ENCODE results near the gene CLEC17A. TPM values are rescaled to one million over a fixed set of nuclear protein-coding genes. Genes with fewer than 3 reads are reported as not detected.

Gene CLEC17A
- total and polyA plus RNA-seq, 2 experiments from 2014 or later, result not detected

GRCh38 chr19:14649020-14649419, 66.1 kb downstream of the CLEC17A start:
- Histone ChIP-seq H3K4me1 (ENCODE audit: insufficient read depth) (no peaks in the 10 kb centered on the region), H4K20me1 (ENCODE audit: insufficient read depth, poor library complexity, severe bottlenecking) (no peaks in the 10 kb centered on the region), H3K9me2 (replicated peaks; ENCODE audit: insufficient read depth) (no peaks in the 10 kb centered on the region), H3K79me2 (no peaks in the 10 kb centered on the region), H3K27ac (no peak overlapping the region), H3K4me3 (no peak overlapping the region), H3K9me3 (ENCODE audit: low read depth) (no peaks in the 10 kb centered on the region), H3K36me3 (replicated peaks; ENCODE audit: insufficient read depth, low read depth) (no peaks in the 10 kb centered on the region), H3K27me3 (no peaks in the 10 kb centered on the region), H3K4me2 (no peak overlapping the region), H2AFZ (no peak overlapping the region)
- 74% methylated on average over 2 of the region's 4 CpGs for WGBS (ENCODE audit: low lambda C conversion rate, missing lambda C conversion rate)
- DNase-seq (ENCODE audit: low spot score), result no peak
- TF ChIP-seq EZH2 (IDR thresholded peaks at IDR 0.05; ENCODE audit: borderline replicate concordance) (no peak), EZH2phosphoT487 (IDR thresholded peaks at IDR 0.05; ENCODE audit: low read depth, severe bottlenecking, unreplicated experiment) (no peak), CTCF (IDR thresholded peaks at IDR 0.05; ENCODE audit: poor library complexity) (no peak)

- no peaks in the 10 kb centered on the region for H3K36me3 ChIP-seq (replicated peaks; ENCODE audit: insufficient read depth, low read depth)
- no peaks in the 10 kb centered on the region for H3K79me2 ChIP-seq
- H3K4me3 ChIP-seq, result no peak overlapping the region
- DNase-seq (ENCODE audit: low spot score), result no peak
- H3K9me2 ChIP-seq (replicated peaks; ENCODE audit: insufficient read depth), result no peaks in the 10 kb centered on the region
- H3K4me1 ChIP-seq (ENCODE audit: insufficient read depth), result no peaks in the 10 kb centered on the region
- no peak overlapping the region for H3K4me2 ChIP-seq
- no peak overlapping the region for H2AFZ ChIP-seq
- H3K27ac ChIP-seq, result no peak overlapping the region
- TF ChIP-seq CTCF (IDR thresholded peaks at IDR 0.05; ENCODE audit: poor library complexity) (no peak), EZH2 (IDR thresholded peaks at IDR 0.05; ENCODE audit: borderline replicate concordance) (no peak), EZH2phosphoT487 (IDR thresholded peaks at IDR 0.05; ENCODE audit: low read depth, severe bottlenecking, unreplicated experiment) (no peak)
- H4K20me1 ChIP-seq (ENCODE audit: insufficient read depth, poor library complexity, severe bottlenecking), result no peaks in the 10 kb centered on the region
- WGBS (ENCODE audit: low lambda C conversion rate, missing lambda C conversion rate), result no CpG with 5 or more reads among the region's 2 CpGs
- H3K27me3 ChIP-seq, result no peaks in the 10 kb centered on the region
- H3K9me3 ChIP-seq (ENCODE audit: low read depth), result no peaks in the 10 kb centered on the region
Measured at GRCh38 chr19:14650161-14650560, 67.3 kb downstream of the CLEC17A start.

- H2AFZ ChIP-seq, result no peak overlapping the region
Measured at GRCh38 chr19:14654786-14655560, 72.1 kb downstream of the CLEC17A start.

More at GRCh38 chr19:14654786-14655560, 72.1 kb downstream of the CLEC17A start:
- H3K9me3 ChIP-seq (ENCODE audit: low read depth), result no peaks in the 10 kb centered on the region
- no peaks in the 10 kb centered on the region for H3K4me1 ChIP-seq (ENCODE audit: insufficient read depth)
- no peak overlapping the region for H3K4me3 ChIP-seq
- no peak overlapping the region for H3K4me2 ChIP-seq
- WGBS (ENCODE audit: low lambda C conversion rate, missing lambda C conversion rate), result 52% methylated on average over 7 of the region's 7 CpGs
- no peaks in the 10 kb centered on the region for H3K79me2 ChIP-seq
- no peak overlapping the region for H3K27ac ChIP-seq
- TF ChIP-seq EZH2phosphoT487 (IDR thresholded peaks at IDR 0.05; ENCODE audit: low read depth, severe bottlenecking, unreplicated experiment), result no peak
- TF ChIP-seq EZH2 (IDR thresholded peaks at IDR 0.05; ENCODE audit: borderline replicate concordance), result no peak
- no peak for TF ChIP-seq CTCF (IDR thresholded peaks at IDR 0.05; ENCODE audit: poor library complexity)
- H3K9me2 ChIP-seq (replicated peaks; ENCODE audit: insufficient read depth), result no peaks in the 10 kb centered on the region
- H4K20me1 ChIP-seq (ENCODE audit: insufficient read depth, poor library complexity, severe bottlenecking), result no peaks in the 10 kb centered on the region
- no peak for DNase-seq (ENCODE audit: low spot score)
- no peaks in the 10 kb centered on the region for H3K27me3 ChIP-seq
- H3K36me3 ChIP-seq (replicated peaks; ENCODE audit: insufficient read depth, low read depth), result no peaks in the 10 kb centered on the region

All from hepatocyte (in vitro differentiated cells).